Measurements from ENCODE around the gene IGSF22.
"Not testable (repeated sequence)": the region's sequence is repeated elsewhere in the genome, so short reads cannot be mapped to it uniquely, and the experiment has no call there.

The IGSF22 gene

DNA sequence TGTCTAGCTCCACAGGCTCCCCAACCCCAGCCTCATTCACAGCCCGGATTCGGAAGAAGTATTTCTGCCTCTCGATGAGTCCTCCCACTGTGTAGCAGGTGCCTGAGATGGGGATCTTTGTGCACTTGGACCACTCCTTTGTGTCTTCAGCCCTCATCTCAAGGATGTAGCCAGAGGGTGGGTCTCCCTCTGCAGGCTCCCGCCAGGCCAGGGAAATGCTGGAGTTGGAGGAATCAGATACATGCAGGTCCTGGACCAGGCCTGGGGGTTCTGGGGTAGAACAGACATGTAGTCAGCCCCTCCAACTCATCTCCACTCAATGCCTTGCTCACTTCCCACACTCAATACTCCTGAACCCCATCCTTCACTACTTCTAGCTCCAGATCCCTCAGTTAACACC, 16.6 kb downstream of the IGSF22 start:
- DNase-seq = no peak

DNA sequence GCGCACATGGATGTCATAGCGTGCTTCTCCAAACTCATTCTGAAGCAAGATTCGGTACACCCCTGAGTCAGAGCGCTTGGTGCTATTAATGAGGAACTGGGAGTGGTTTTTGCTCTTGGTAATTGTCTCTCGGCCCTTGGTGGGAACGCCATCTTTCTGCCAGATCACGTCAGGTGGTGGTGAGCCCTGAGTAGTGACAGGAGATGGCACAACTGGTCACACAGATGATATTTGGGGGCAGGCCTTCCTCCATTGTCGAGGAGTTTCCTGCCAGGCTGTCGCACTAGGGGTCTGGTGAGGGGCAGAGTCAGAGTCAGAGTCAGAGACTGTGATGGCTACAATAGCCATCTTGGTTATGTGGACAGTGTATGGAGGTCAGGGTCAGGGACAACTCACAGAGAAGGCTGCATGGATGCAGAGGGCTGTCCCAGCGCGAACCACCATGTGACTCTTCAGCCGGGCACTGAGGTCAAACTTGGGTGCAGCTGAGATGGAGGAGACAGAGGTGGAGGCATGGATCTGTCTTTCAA, 18.1 kb downstream of the IGSF22 start:
- no peak for DNase-seq

DNA sequence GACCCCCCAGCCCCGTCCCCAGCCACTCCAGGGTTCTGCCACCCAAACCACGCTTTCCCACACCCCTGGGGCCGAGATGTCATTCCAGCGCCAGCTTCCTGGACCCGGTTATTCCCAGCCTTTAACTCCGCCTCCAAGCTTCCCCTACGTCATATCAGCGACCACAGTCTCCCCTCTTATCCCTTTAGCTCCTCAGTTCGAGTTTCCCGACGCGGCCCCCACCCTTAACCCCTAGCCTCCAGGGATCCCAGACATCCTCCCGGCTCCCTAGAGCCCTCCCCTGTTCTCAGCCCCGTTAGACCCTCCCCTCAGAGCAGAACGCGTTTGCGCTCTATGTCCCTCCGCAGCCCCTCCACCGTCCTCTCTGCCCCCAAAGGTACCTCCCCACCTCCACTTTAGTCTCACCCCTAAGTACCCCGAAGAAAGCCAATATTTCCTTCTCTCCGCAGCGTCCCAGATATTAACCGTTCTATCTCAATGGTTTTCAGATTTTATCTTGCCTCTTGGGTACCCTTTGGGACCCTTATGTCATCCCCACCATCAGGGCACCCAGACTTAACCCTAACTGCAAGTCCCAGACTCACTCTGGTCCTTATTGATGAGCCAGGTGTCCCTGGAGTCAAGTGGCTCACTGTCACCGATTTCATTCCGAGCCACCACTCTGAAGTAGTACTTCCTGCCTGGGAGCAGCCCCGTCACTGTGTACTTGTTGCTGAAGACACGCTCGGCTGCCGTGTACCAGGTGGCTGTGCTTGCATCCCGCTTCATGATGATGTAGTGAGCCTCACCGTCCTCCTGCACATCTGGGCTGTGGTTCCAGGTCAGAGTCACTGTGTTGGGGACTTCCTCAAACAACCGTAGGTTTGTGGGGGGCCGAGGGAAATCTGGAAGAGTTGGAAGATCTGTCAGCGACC, 19.4 kb downstream of the IGSF22 start:
- DNase-seq = peak; percentile 42

DNA sequence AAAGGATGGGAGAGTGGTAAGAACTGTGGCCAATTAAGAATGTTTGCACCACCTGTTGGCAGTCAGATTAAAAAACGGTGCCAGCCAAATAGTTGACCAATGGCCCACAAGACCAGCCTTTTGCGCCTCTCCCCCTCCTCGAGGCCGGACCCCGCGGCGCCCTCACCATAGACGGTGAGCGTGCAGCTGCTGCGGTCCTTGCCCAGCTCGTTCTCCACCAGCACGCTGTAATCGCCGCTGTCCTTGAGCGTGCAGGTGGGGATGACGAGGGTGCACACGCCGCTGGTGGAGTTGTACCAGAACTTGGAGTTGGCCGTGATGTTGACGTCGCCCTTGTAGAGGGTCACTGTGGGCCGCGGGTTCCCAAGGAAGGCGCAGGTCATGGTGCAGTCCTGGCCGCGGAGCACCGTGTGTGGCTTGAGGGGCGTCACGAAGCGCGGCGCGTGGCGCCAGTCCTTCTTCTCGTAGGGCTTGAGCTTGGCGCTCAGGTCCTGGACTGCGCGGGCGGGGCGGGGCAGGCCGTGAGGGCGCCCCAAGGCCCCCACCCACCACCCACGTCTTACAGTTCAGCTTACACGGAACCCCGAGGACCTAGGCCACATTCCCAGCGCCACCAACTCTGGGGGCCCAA, 20.2 kb downstream of the IGSF22 start:
- DNase-seq = peak; percentile 37

DNA sequence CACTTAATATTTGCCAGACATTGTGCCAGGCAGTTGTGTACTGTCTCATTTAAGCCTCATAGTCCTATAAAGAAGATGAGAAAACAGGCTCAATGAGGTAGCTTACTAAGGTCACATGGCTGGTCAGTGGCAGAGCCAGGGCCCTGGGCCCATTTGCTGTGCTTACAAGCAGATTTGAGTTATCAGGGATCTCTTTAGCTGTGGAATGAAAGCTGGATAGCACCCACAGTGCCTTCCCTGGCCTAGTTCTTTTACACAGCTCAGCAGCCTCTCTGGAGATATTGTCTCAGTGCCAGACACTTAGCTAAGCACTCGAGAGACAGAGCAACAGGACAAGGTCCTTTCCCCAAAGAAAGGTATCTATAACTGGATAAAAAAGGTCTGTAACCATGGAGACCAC, 21.3 kb downstream of the IGSF22 start:
- DNase-seq = no peak

DNA sequence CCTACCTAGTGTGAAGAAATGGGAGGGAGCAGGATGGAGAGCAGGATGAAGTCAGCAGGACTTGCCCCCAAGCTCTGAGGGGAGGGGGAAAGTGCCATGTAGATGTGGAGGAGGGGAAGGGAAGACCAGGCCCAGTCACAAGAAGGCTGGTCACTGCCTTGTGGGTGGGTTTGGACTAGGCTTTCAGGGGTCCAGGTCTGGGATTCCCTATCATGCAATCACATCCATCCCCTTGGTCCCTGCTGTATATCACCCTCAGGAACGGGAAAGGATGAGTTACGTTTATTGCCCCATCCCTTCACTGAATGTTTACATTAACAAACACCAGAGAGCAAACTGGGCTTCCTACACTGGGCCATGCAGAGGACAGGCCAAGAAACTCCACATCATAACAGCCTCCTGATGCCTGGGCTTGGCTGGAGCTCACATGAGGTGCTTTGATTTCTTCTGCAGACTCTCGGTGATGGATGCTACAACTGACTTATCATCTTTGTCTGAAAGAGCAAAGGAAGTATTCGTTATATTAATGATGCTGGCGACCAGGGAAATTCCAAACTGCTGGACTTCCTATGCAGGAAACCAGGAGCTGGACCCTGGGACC, 21.8 kb downstream of the IGSF22 start:
- no peak for DNase-seq

DNA sequence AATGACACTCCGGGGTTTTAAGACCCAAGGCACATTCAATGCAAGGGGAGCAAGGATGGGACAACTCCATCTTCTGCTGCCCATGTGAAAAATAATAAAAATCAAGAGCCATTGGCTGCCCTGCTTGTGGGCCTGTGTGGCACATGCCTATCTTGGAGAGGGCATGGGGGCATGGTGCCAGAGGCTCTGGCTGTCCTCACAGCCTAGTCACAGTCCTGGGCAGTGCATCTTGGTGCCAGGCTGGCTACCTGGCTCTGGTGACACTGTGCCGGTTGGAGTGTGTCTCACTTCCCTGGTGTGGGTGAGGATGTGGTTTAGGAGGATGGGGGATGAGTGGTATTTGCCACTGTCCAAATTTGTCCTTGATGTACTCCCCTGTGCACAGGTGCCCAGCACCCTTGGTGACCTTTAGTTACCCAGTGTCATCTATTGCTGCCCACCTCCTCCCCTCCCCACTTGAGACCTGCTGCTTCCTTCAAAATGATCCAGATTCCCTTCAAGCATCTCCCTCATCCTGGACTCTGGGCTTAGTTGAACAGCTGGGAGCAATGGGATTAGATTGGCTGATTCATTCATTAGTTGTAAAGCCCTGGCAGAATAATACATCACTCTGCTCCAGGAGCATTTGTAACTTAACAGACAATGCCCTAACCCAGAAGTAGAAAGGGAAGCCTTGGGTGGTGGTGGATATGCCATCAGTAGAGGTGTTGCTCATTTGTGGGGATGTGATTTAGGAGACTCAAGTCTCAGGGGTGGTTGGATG, 22.8 kb downstream of the IGSF22 start:
- DNase-seq = no peak

DNA sequence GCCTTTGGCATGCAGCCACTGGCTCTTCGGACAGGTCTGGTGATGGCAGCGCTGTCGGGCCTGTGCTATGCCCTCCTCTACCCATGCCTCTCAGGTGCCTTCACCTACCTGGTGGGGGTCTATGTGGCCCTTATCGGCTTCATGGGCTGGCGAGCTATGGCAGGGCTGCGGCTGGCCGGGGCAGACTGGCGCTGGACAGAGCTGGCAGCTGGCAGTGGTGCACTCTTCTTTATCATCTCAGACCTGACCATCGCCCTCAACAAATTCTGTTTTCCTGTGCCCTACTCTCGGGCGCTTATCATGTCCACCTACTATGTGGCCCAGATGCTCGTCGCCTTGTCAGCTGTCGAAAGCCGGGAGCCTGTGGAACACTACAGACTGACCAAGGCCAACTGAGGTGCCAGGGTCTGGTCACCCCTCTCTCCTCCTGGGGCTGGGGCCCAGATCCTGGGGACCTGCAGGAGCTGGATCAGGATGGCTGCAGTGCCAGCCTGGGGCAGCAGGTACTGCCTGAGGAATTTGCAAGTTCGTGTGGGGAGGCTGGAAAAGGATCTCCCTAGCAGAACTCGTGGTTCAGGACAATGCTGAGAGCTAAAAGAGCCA, 24.3 kb downstream of the IGSF22 start:
- DNase-seq = no peak

DNA sequence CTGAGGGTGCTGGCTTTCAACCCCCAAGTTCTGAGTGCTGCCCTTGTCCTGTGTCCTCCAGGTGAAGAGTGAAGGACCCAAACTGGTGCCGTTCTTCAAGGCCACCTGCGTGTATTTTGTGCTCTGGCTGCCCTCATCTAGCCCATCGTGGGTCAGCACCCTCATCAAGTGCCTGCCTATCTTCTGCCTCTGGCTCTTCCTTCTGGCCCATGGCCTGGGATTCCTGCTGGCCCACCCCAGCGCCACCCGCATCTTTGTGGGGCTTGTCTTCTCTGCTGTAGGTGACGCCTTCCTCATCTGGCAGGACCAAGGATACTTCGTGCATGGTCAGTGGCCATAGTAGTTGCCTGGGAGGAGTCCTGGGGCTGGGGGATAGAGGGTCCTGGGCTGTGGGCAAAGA, 25.1 kb downstream of the IGSF22 start:
- DNase-seq = no peak

DNA sequence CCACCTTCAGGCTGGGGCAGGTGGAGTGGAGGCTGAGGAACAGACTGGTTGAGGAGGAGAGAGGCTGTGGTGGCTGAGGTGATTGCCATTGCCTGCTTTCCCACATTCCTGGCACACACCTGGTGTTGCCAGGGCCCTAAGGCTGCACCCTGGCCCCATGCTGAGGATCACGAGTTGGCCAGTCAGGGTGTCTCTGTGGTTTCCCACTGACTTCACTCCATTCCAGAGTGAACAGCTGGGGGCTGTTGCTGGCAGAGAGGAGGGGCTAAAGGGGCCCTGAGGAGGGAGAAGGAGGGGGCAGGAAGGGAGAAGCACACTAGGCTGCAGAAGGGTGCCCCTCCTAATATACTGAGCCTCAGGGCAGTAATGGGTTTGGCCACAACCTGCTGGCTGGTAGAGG, 25.6 kb downstream of the IGSF22 start:
- no peak for DNase-seq

DNA sequence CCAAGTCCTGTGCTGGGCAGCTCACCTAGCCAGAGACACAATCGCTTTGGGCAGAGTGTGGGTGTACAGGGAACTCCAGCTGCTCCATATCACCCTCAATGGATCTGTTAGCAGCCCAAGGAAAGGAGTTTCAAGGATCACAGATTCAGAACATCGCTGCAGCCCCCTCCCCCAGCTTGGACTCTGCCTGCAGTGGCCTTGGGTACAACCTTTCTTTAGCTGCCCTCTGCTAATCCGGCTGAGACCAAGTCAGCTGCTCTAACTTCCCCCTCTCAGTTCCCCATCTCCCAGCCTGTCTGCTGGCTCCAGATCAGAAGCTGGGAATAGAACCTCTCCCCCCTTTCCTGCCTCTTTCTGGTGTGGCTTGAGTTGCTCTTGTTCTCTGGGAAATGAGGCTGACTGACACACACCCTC, 26.1 kb downstream of the IGSF22 start:
- DNase-seq = no peak

DNA sequence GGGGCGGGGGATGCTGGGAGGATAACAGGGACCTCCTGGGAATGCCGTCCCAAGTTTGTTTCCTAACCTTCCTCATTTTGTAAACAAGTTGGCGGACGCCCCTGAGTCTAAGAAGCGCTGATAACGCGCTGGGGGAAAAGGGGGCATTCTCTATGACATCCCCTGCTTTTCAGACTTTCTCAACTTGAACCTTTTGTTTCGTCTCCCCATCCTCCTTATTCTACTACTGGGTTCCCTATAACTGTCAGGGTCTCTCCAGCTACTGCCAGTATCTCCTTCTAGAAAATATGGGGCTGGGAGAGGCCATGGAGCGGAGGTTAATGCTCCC, 26.8 kb downstream of the IGSF22 start:
- DNase-seq = no peak

DNA sequence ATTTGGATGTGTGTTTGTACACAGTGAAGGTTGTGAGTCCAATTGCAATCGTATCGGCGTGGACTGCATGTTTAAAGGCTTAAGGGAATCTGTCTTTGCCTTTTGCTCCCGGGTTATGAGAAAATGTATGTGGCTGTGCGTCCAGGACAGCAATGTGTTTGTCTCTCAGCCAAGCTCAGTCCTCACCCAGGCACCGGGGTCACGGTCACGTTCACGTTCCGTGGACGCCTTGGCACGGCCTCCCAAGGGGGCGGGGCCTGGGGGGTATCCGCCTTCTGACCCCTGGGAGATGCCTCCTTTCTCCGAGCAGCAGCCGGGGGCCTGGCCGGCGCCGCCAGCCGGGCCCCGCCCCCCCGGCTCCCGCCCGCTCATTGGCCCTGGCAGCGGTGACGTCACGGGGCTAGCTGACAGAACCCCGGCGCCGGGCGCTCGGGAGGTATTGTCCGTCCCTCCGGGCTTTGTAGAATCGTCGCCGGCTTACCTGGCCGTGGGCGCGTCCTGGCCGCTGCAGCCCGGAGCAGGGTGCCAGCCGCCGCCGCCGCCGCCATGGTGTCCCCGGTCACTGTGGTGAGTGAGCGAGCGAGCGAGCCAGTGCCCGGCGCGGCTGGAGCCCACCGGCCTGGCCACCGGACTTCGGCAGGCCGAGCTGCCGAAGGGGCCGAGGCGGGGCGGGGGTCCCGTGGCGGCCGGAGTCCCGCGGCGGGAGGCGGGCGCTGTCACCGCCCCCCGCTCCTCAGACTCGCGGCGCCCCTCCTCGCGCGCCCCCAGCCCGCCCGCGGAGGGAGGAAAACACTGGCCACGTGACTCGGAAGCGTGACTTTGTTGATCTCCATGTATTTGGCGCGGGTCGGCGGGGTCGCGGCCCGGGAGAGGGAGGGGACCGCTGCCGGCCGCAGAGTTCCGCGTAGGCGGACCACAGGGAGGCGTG, 27.4 kb downstream of the IGSF22 start, which contains the start of gene TMEM86A:
TSS of gene TMEM86A (plus strand) at position 439 of the 928 bp plus-strand sequence. CDS start at position 547, 108 bp downstream.
- peak; percentile 92 for DNase-seq

DNA sequence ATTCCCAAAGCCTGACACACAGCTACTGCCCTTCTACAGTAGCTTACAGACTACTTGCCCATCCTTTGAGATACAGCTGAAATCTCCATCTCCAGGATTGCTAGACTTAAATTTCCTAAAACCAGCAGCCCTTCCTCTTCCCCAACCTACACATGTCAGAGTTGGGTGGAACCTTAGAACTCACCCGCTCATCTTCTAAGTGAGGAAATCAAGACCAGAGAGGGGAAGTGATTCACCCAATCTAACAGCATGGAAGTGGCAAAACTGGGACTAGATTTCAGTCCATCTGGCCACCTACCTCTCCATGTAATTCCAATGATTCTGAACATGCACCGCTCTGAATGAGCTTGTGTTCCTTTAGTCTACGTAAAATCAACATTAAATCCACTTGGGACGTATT, 28.4 kb downstream of the IGSF22 start:
- no peak for DNase-seq

DNA sequence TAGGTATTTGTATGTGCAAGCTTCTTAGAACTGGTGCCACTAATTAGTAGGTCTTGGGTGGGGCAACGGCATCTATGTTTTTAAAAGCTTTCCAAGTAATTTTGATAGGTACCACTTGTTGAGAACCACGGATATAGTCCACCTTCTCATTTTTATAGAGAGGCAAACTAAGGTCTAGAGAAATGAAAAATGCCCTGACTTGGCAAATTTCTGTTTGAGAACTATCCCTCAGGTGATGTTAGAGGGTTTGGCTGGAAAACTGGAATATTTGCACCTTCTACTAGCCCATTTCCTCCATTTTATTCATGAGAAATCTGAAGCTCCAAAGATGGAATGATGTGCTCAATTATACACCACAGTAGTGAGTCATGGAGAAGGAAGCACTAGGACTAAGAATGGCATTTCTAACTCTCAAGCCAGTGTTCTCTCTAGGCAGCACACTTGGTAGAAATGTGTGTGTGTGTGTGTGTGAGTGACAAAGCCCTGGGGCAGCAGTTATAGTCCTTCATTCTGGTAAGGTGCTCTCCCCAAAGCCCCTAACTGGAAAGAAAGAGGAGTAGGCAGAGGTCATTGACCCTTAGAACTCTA, 29.3 kb downstream of the IGSF22 start:
- DNase-seq = no peak

DNA sequence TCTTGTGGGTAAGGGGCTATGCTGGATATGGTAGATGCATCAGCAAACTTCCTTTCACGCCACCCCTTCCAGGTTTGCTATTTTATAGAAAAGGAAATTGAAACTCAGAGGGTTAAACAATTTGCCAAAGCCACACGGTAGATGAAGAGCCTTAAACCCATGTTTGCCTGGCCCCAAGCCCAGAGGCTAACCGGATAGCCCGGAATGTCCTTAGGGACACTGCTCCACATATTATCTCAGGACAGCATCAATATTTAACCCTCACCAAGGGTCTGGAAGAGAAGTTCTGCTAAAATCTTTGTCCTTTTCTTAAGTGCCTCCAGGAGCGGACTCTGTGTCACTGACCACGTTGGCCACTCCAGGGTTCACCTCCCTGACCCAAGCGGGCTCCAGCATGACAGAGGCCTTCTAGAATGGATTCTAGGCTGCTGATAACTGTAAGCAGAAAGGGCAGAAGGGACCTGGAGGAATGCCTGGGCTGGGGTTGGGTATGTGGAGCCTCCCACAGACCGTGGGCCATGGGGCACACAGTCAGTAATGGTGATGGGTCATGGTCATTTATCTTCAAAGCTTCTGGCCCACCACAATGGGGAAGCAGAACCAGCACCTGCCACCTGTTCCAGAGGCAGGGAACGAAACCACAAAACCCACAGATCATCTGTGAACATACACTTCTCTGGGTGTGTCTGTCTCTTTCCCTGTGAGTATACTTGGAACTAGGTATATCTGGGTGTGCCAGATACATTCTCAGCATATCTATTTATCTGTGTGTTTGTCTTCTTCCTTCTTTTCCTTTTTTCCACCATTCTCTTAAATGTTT, 32.8 kb downstream of the IGSF22 start:
- DNase-seq = peak; percentile 59

DNA sequence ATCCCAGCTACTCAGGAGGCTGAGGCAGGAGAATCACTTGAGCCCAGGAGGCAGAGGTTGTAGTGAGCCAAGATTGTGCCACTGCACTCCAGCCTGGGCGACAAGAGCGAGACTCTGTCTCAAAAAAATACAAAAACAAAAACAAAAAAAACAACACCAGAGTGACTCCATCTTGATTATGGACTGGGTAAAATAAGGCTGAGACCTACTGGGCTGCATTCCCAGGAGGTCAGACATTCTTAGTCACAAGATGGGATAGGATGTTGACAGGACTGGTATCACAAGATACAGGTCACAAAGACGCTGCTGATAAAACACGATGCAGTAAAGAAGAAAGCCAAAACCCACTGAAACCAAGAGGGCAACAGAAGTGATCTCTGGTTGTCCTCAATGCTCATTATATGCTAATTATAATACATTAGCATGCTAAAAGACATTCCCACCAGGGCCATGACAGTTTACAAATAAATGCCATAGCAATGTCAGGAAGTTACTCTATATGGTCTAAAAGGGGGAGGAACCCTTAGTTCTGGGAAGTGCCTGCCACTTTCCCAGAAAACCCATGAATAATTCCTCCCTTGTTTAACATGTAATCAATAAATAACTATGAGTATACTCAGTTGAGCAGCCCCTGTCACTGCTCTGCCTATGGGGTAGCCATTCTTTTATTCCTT, 34.4 kb downstream of the IGSF22 start:
- DNase-seq = not testable (repeated sequence)

DNA sequence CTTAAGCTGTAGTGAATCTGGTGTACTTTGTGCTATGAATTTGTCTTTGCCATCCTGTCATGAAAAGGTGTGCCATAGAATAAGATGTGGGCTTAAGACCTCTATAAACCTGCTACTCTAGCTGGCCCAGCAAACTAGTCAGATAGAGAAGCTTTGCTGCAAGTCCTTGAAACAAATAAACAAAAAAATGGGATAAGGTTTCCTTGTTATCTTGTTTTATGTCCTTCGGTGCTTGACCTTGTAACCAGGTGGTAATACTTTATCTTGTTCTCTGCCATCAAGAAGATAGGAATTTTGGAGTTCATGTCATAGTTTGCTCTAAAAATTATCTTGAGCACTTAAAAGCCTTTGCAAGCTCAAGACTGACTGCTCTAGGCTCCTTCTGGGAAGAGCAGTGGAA, 41.7 kb downstream of the IGSF22 start:
- DNase-seq = no peak

DNA sequence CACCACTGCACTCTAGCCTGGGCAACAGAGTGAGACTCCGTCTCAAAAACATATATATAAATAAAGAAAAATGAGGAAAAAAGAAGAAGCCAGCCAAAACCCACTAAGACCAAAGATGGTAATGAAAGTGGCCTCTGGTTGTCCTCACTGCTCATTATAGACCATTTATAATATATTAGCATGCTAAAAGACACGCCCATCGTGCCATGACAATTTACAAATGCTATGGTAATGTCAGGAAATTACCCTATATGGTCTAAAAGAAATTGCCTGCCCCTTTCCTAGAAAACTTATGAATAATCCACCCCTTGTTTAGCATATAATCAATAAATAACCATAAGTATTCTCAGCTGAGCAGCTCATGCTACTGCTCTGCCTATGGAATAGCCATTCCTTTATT, 43.5 kb downstream of the IGSF22 start:
- no peak for DNase-seq

All from hematopoietic multipotent progenitor cell treated with erythropoietin and hydrocortisone succinate and interleukin-3 and kit ligand, for 4 days (in vitro differentiated cells).